Endothelial cell of umbilical vein (primary cell): Measurements from ENCODE around the gene SEC24C. TPM values are rescaled to one million over a fixed set of nuclear protein-coding genes. Genes with fewer than 3 reads are reported as not detected.

ENCODE experiments used
- BruUV-seq: library from RNA; stranded (reverse); fragments of 400-500 nt; replicated peaks from 2 replicates; lab custom pipeline; 2021; lab: Mats Ljungman, UMichigan
- CTCF ChIA-PET: fragments of 300-600, 350-600 bp; sonication (Branson Sonifier 250); formaldehyde crosslinking; loops from one replicate; lab custom pipeline; 2021; ENCODE audit warnings: antibody characterized with exemption, inconsistent platforms; lab: Charles Lee
- POLR2A ChIA-PET: fragments of 300-600, 350-600 bp; sonication (Branson Sonifier 250); formaldehyde crosslinking; loops from one replicate; lab custom pipeline; 2021; ENCODE audit warnings: antibody characterized with exemption, inconsistent platforms; lab: Charles Lee
- DNase-seq: peaks from one replicate; pipeline ENCODE4 v3.0.0-alpha.2; 2011; ENCODE audit warnings: low read depth, low spot score
- FAIRE-seq: peaks from 2 replicates; lab custom pipeline; 2011; peaks lifted over from hg19 to GRCh38; lab: Jason Lieb, UNC
- H2AFZ ChIP-seq: 2 replicates; pipeline ENCODE4 v1.6.0; 2012; ENCODE audit warnings: low read depth, low read length, control low read depth, inconsistent platforms
- H3K27ac ChIP-seq: 2 replicates; pipeline ENCODE4 v1.5.1; 2011; ENCODE audit warnings: low read depth, mild to moderate bottlenecking, control low read depth, low read length, moderate library complexity; ENCODE audit not compliant: insufficient read depth
- H3K27me3 ChIP-seq, 2 experiments: 2 replicates each; pipeline versions ENCODE4 v1.6.0 to v1.6.1; 2011; ENCODE audit warnings: low read length in 2 of 2, mixed read lengths in 1 of 2; ENCODE audit not compliant: control insufficient read depth in 2 of 2, insufficient read depth in 2 of 2
- H3K36me3 ChIP-seq, 2 experiments: 2 replicates in 1 of 2; 3 replicates in 1 of 2; pipeline ENCODE4 v1.5.1; 2011; ENCODE audit warnings: low read length in 2 of 2, mild to moderate bottlenecking in 1 of 2, moderate library complexity in 1 of 2; ENCODE audit not compliant: control insufficient read depth in 2 of 2, insufficient read depth in 2 of 2; ENCODE audit errors: extremely low read depth in 1 of 2
- H3K4me1 ChIP-seq: 3 replicates; pipeline ENCODE4 v1.5.1; 2011; ENCODE audit warnings: mild to moderate bottlenecking, low read length; ENCODE audit not compliant: control insufficient read depth, insufficient read depth; ENCODE audit errors: extremely low read depth
- H3K4me2 ChIP-seq: 2 replicates; pipeline ENCODE4 v1.6.1; 2011; ENCODE audit warnings: low read length, control low read depth, mixed read lengths; ENCODE audit not compliant: insufficient read depth
- H3K4me3 ChIP-seq, 3 experiments: fragments of 200-600 bp in 1 of 3; sonication (generic), shearing (Covaris generic) in 1 of 3; replicated peaks in 1 of 3; 2 replicates each; pipeline ENCODE4 v1.5.1; 2011 to 2016; ENCODE audit warnings: control low read depth in 3 of 3, low read length in 3 of 3, mild to moderate bottlenecking in 2 of 3, inconsistent platforms in 1 of 3, low read depth in 1 of 3, moderate library complexity in 1 of 3; ENCODE audit not compliant: insufficient read depth in 1 of 3
- H3K79me2 ChIP-seq: 2 replicates; pipeline ENCODE4 v1.6.0; 2012; ENCODE audit warnings: low read length, inconsistent platforms; ENCODE audit not compliant: control insufficient read depth, insufficient read depth
- H3K9ac ChIP-seq: replicated peaks from 2 replicates; pipeline ENCODE3; 2011; ENCODE audit warnings: low read length, control low read depth; ENCODE audit not compliant: insufficient read depth; ENCODE audit errors: extremely low read depth
- H3K9me1 ChIP-seq: replicated peaks from 3 replicates; pipeline ENCODE4 v1.6.0; 2011; ENCODE audit warnings: mild to moderate bottlenecking, low read length; ENCODE audit not compliant: control insufficient read depth, insufficient read depth; ENCODE audit errors: extremely low read depth
- H3K9me3 ChIP-seq: replicated peaks from 2 replicates; pipeline ENCODE4 v1.5.1; 2012; ENCODE audit warnings: low read length, inconsistent platforms; ENCODE audit not compliant: control insufficient read depth, insufficient read depth
- H4K20me1 ChIP-seq: replicated peaks from 2 replicates; pipeline ENCODE3; 2011; ENCODE audit warnings: mild to moderate bottlenecking, low read length; ENCODE audit not compliant: control insufficient read depth, insufficient read depth; ENCODE audit errors: extremely low read depth
- CTCF ChIP-seq, 2 donors: IDR thresholded peaks; 1 replicate in 1 of 2; 2 replicates in 1 of 2; pipeline ENCODE4 v1.5.1; 2011; ENCODE audit warnings: low read length in 2 of 2, mild to moderate bottlenecking in 2 of 2, moderate library complexity in 2 of 2, control low read depth in 1 of 2, inconsistent platforms in 1 of 2, low read depth in 1 of 2; ENCODE audit not compliant: insufficient read depth in 1 of 2; ENCODE audit errors: extremely low read depth in 1 of 2
- EZH2 ChIP-seq: IDR thresholded peaks from 2 replicates; pipeline ENCODE4 v1.6.1; 2012; ENCODE audit warnings: borderline replicate concordance, low read depth, mild to moderate bottlenecking, moderate library complexity, low read length, inconsistent platforms; ENCODE audit not compliant: severe bottlenecking
- FOS ChIP-seq: IDR thresholded peaks from 2 replicates; pipeline ENCODE4 v1.6.1; 2011; ENCODE audit warnings: mild to moderate bottlenecking, low read length, moderate library complexity, borderline replicate concordance; ENCODE audit not compliant: insufficient read depth
- JUN ChIP-seq: IDR thresholded peaks from 2 replicates; pipeline ENCODE4 v1.6.1; 2011; ENCODE audit warnings: borderline replicate concordance, low read depth; ENCODE audit not compliant: insufficient read length, insufficient read depth
- MAX ChIP-seq: IDR thresholded peaks from 2 replicates; pipeline ENCODE4 v1.6.1; 2011; ENCODE audit not compliant: insufficient read depth, insufficient read length
- POLR2AphosphoS5 ChIP-seq: IDR thresholded peaks from 2 replicates; pipeline ENCODE4 v1.6.1; 2012; ENCODE audit warnings: low read depth, mild to moderate bottlenecking, control low read depth, low read length, moderate library complexity; ENCODE audit not compliant: insufficient read depth
- dilution Hi-C: fragments of 300-500 bp; cut with MboI; formaldehyde crosslinking; loops from one replicate; pipeline ENCODE4 v1.15.0; 2019; ENCODE audit warnings: low sequenced_read_pairs; ENCODE audit not compliant: extremely low pct_ligation_motif_present
- intact Hi-C: fragments of 100-400 bp; cut with micrococcal nuclease; formaldehyde crosslinking; loops from one replicate; pipeline ENCODE4 v1.10.0; 2022
- polyA plus RNA-seq, 4 experiments: library from polyadenylated mRNA; depleted of rRNA in 3 of 4; stranded (reverse) in 3 of 4; unstranded in 1 of 4; fragments of >200 nt; gene quantifications; 2 replicates each; pipeline versions ENCODE4 v1.2.1 to v1.2.3, GENCODE V29; 2011 to 2012; ENCODE audit warnings: missing spikeins in 1 of 4
- total RNA-seq: library from RNA; stranded (reverse); gene quantifications from 2 replicates; pipeline ENCODE4 v1.2.3, GENCODE V29; 2021

The SEC24C gene
- total and polyA plus RNA-seq, 2 donors (not counting 3 experiments of a cell fraction or from before 2014, with no cell fraction given) = 95.5 to 108 TPM

GRCh38 chr10:73759512-73760115, 15.4 kb downstream of the SEC24C start:
- H3K4me1 ChIP-seq = no peaks in the 10 kb centered on the region
- BruUV-seq = no TSS peak
- H3K4me3 ChIP-seq = no peak overlapping the region
- peaks cover 3% of the 10 kb centered on the region for H4K20me1 ChIP-seq
- DNase-seq (no peak), FAIRE-seq (no peak)
- no peak overlapping the region for H2AFZ ChIP-seq
- POLR2A ChIA-PET = interaction anchor here (1.2 kb wide), 1 partner anchor 12 kb away, joined by 3 read pairs; a partner anchor contains a TSS
- CTCF ChIA-PET = interaction anchor here (1.3 to 1.5 kb wide), 2 partner anchors 9 to 10 kb away, joined by 3 to 4 read pairs; no protein-coding TSS in a partner anchor
- H3K79me2 ChIP-seq = peaks cover 9% of the 10 kb centered on the region
- H3K27me3 ChIP-seq = no peaks in the 10 kb centered on the region
- dilution Hi-C loops = no loop called here
- H3K4me2 ChIP-seq = no peak overlapping the region
- intact Hi-C loops = no loop called here
- TF ChIP-seq JUN (no peak), CTCF (IDR thresholded peaks at IDR 0.05; ENCODE audit: extremely low read depth in 1 of 2, insufficient read depth in 1 of 2, low read depth in 1 of 2, low read length in 2 of 2) (no peak), EZH2 (no peak), POLR2AphosphoS5 (no peak), FOS (no peak), MAX (no peak)
- H3K9me1 ChIP-seq = no peaks in the 10 kb centered on the region
- H3K27ac ChIP-seq = no peak overlapping the region
- H3K9ac ChIP-seq = no peak overlapping the region
- peaks cover 36 to 44% of the 10 kb centered on the region in 2 experiments for H3K36me3 ChIP-seq
- no peaks in the 10 kb centered on the region for H3K9me3 ChIP-seq
